ENCODE data around the gene TMEM222. TPM values are rescaled to one million over a fixed set of nuclear protein-coding genes. Genes with fewer than 3 reads are reported as not detected.
"Not testable (repeated sequence)": the region's sequence is repeated elsewhere in the genome, so short reads cannot be mapped to it uniquely, and the experiment has no call there.

The TMEM222 gene
- total RNA-seq, 1 donor from 2014 or later = 19.4 TPM

- Histone ChIP-seq H3K9me3 (replicated peaks) (no peaks in the 10 kb centered on the region), H3K4me3 (no peak overlapping the region), H3K36me3 (no peaks in the 10 kb centered on the region), H3K4me1 (peaks cover 45% of the 10 kb centered on the region), H3K27me3 (ENCODE audit: low read depth) (peaks cover 4% of the 10 kb centered on the region), H3K27ac (replicated peaks) (no peak overlapping the region)
- no peak for TF ChIP-seq CTCF (IDR thresholded peaks at IDR 0.05; ENCODE audit: borderline replicate concordance)
- DNase-seq = no peak
- intact Hi-C loops (cut with micrococcal nuclease) = no loop called here
These were observed 59.1 kb downstream of the TMEM222 start for GRCh38 chr1:27380766-27381733.

- Histone ChIP-seq H3K4me1 (peaks cover 33% of the 10 kb centered on the region), H3K9me3 (replicated peaks) (no peaks in the 10 kb centered on the region), H3K27ac (replicated peaks) (no peak overlapping the region), H3K4me3 (no peak overlapping the region), H3K36me3 (no peaks in the 10 kb centered on the region), H3K27me3 (ENCODE audit: low read depth) (peaks cover 4% of the 10 kb centered on the region)
- intact Hi-C loops (cut with micrococcal nuclease) = no loop called here
- TF ChIP-seq CTCF (IDR thresholded peaks at IDR 0.05; ENCODE audit: borderline replicate concordance) = no peak
- no peak for DNase-seq
These were observed 60.2 kb downstream of the TMEM222 start for GRCh38 chr1:27381969-27382762.

- intact Hi-C loops (cut with micrococcal nuclease) = no loop called here
- no peak for DNase-seq
- peaks cover 27% of the 10 kb centered on the region for H3K4me1 ChIP-seq
- H3K9me3 ChIP-seq (replicated peaks) = no peaks in the 10 kb centered on the region
- no peak for TF ChIP-seq CTCF (IDR thresholded peaks at IDR 0.05; ENCODE audit: borderline replicate concordance)
- peaks cover 4% of the 10 kb centered on the region for H3K27me3 ChIP-seq (ENCODE audit: low read depth)
- no peak within 1 kb of the TSS for H3K4me3 ChIP-seq
- no peak within 1 kb of the TSS for H3K27ac ChIP-seq (replicated peaks)
- no peaks in the 10 kb centered on the region for H3K36me3 ChIP-seq
These were observed 61.2 kb downstream of the TMEM222 start, which contains the start of gene CD164L2 for GRCh38 chr1:27383039-27383605. TSS of gene CD164L2 (minus strand) at chr1:27383333. CDS start at chr1:27383239, 94 bp downstream.

GRCh38 chr1:27383661-27384060 lies 61.7 kb downstream of the TMEM222 start:
- Histone ChIP-seq H3K36me3 (no peaks in the 10 kb centered on the region), H3K9me3 (replicated peaks) (no peaks in the 10 kb centered on the region), H3K4me1 (peaks cover 27% of the 10 kb centered on the region), H3K4me3 (no peak overlapping the region), H3K27me3 (ENCODE audit: low read depth) (peaks cover 4% of the 10 kb centered on the region), H3K27ac (replicated peaks) (no peak overlapping the region)
- TF ChIP-seq CTCF (IDR thresholded peaks at IDR 0.05; ENCODE audit: borderline replicate concordance) = no peak
- DNase-seq = no peak
- intact Hi-C loops (cut with micrococcal nuclease) = no loop called here

GRCh38 chr1:27384797-27385196 lies 62.8 kb downstream of the TMEM222 start:
- H3K9me3 ChIP-seq (replicated peaks); DNase-seq; H3K4me3 ChIP-seq; H3K36me3 ChIP-seq; H3K27ac ChIP-seq (replicated peaks); intact Hi-C loops (cut with micrococcal nuclease); H3K27me3 ChIP-seq (ENCODE audit: low read depth): not testable (repeated sequence)
- peaks cover 26% of the 10 kb centered on the region for H3K4me1 ChIP-seq

Other genes starting within 250 kb of the TMEM222 start
- 19.5 TPM for gene SLC9A1, start 167.0 kb upstream of the TMEM222 start, total RNA-seq
- gene WDTC1, start 87.5 kb upstream of the TMEM222 start, total RNA-seq = 61.1 TPM
- 1.1 TPM for gene SYTL1, start 19.9 kb downstream of the TMEM222 start, total RNA-seq
- gene MAP3K6, start 44.8 kb downstream of the TMEM222 start, total RNA-seq = 45.2 TPM
- 27.3 TPM for gene FCN3, start 52.7 kb downstream of the TMEM222 start, total RNA-seq
- not detected for gene CD164L2, start 61.2 kb downstream of the TMEM222 start, total RNA-seq
- 0.16 TPM for gene GPR3, start 70.5 kb downstream of the TMEM222 start, total RNA-seq
- gene WASF2, start 168.0 kb downstream of the TMEM222 start, total RNA-seq = 51.2 TPM

All from left ventricle myocardium inferior (tissue), 1 donor.